Measurements from ENCODE around the gene ZNF385B. TPM values are rescaled to one million over a fixed set of nuclear protein-coding genes. Genes with fewer than 3 reads are reported as not detected.
A peak's percentile ranks its signal among the peaks of the same experiment; 100 is the strongest.

The ZNF385B gene
- total RNA-seq, 1 experiment from 2014 or later: not detected

GRCh38 chr2:179592167-179592936, 269.1 kb downstream of the ZNF385B start:
- no peak for DNase-seq (ENCODE audit: low read depth)
- in situ Hi-C loops (cut with HindIII; ENCODE audit: low pct_unique_long_range_greater_than_20kb, low sequenced_read_pairs): no loop called here

GRCh38 chr2:179591690-179592089, 269.7 kb downstream of the ZNF385B start:
- DNase-seq (ENCODE audit: low read depth): no peak
- in situ Hi-C loops (cut with HindIII; ENCODE audit: low pct_unique_long_range_greater_than_20kb, low sequenced_read_pairs): no loop called here

- in situ Hi-C loops (cut with HindIII; ENCODE audit: low pct_unique_long_range_greater_than_20kb, low sequenced_read_pairs): no loop called here
- DNase-seq (ENCODE audit: low read depth): no peak
Observed at GRCh38 chr2:179588486-179589145, 272.8 kb downstream of the ZNF385B start.

- DNase-seq (ENCODE audit: low read depth): no peak
- in situ Hi-C loops (cut with HindIII; ENCODE audit: low pct_unique_long_range_greater_than_20kb, low sequenced_read_pairs): no loop called here
Observed at GRCh38 chr2:179584760-179585159, 276.7 kb downstream of the ZNF385B start.

- no peak for DNase-seq (ENCODE audit: low read depth)
- in situ Hi-C loops (cut with HindIII; ENCODE audit: low pct_unique_long_range_greater_than_20kb, low sequenced_read_pairs): no loop called here
Observed at GRCh38 chr2:179581605-179582004, 279.8 kb downstream of the ZNF385B start.

- in situ Hi-C loops (cut with HindIII; ENCODE audit: low pct_unique_long_range_greater_than_20kb, low sequenced_read_pairs): no loop called here
- peak; percentile 81 for DNase-seq (ENCODE audit: low read depth)
Observed at GRCh38 chr2:179580378-179581146, 280.9 kb downstream of the ZNF385B start.

GRCh38 chr2:179579800-179580199, 281.6 kb downstream of the ZNF385B start:
- DNase-seq (ENCODE audit: low read depth): peak; percentile 57
- in situ Hi-C loops (cut with HindIII; ENCODE audit: low pct_unique_long_range_greater_than_20kb, low sequenced_read_pairs): no loop called here

GRCh38 chr2:179578171-179578916, 283.1 kb downstream of the ZNF385B start:
- DNase-seq (ENCODE audit: low read depth): no peak
- in situ Hi-C loops (cut with HindIII; ENCODE audit: low pct_unique_long_range_greater_than_20kb, low sequenced_read_pairs): no loop called here

- in situ Hi-C loops (cut with HindIII; ENCODE audit: low pct_unique_long_range_greater_than_20kb, low sequenced_read_pairs): no loop called here
- DNase-seq (ENCODE audit: low read depth): no peak
Observed at GRCh38 chr2:179574061-179574519, 287.3 kb downstream of the ZNF385B start.

- DNase-seq (ENCODE audit: low read depth): no peak
- in situ Hi-C loops (cut with HindIII; ENCODE audit: low pct_unique_long_range_greater_than_20kb, low sequenced_read_pairs): no loop called here
Observed at GRCh38 chr2:179572544-179572943, 288.9 kb downstream of the ZNF385B start.

- in situ Hi-C loops (cut with HindIII; ENCODE audit: low pct_unique_long_range_greater_than_20kb, low sequenced_read_pairs): no loop called here
- no peak for DNase-seq (ENCODE audit: low read depth)
Observed at GRCh38 chr2:179571721-179572120, 289.7 kb downstream of the ZNF385B start.

- in situ Hi-C loops (cut with HindIII; ENCODE audit: low pct_unique_long_range_greater_than_20kb, low sequenced_read_pairs): no loop called here
- no peak for DNase-seq (ENCODE audit: low read depth)
Observed at GRCh38 chr2:179571252-179571651, 290.2 kb downstream of the ZNF385B start.

- in situ Hi-C loops (cut with HindIII; ENCODE audit: low pct_unique_long_range_greater_than_20kb, low sequenced_read_pairs): no loop called here
Observed at GRCh38 chr2:179569831-179570233, 291.6 kb downstream of the ZNF385B start.

GRCh38 chr2:179565807-179566206, 295.6 kb downstream of the ZNF385B start:
- DNase-seq (ENCODE audit: low read depth): no peak
- in situ Hi-C loops (cut with HindIII; ENCODE audit: low pct_unique_long_range_greater_than_20kb, low sequenced_read_pairs): no loop called here

More at GRCh38 chr2:179569831-179570233, 291.6 kb downstream of the ZNF385B start:
- no peak for DNase-seq (ENCODE audit: low read depth)

GRCh38 chr2:179562330-179562885, 299.0 kb downstream of the ZNF385B start:
- in situ Hi-C loops (cut with HindIII; ENCODE audit: low pct_unique_long_range_greater_than_20kb, low sequenced_read_pairs): no loop called here
- DNase-seq (ENCODE audit: low read depth): no peak

- DNase-seq (ENCODE audit: low read depth): no peak
- in situ Hi-C loops (cut with HindIII; ENCODE audit: low pct_unique_long_range_greater_than_20kb, low sequenced_read_pairs): no loop called here
Observed at GRCh38 chr2:179561702-179562101, 299.7 kb downstream of the ZNF385B start.

GRCh38 chr2:179560257-179560735, 301.1 kb downstream of the ZNF385B start:
- DNase-seq (ENCODE audit: low read depth): no peak
- in situ Hi-C loops (cut with HindIII; ENCODE audit: low pct_unique_long_range_greater_than_20kb, low sequenced_read_pairs): no loop called here
